ENCODE measurements around the gene USHBP1. TPM values are rescaled to one million over a fixed set of nuclear protein-coding genes. Genes with fewer than 3 reads are reported as not detected.

The USHBP1 gene
- polyA plus RNA-seq, 1 experiment, result not detected

GRCh38 chr19:17303167-17303939 lies 38.8 kb upstream of the USHBP1 start, which contains the start of gene ABHD8:
Gene ABHD8, minus strand, starts transcription at chr19:17303425. Its CDS starts 1,809 bp downstream, at chr19:17301616.
- Histone ChIP-seq H3K9me3 (ENCODE audit: control insufficient read depth, insufficient read depth, low read length) (no peaks in the 10 kb centered on the region; the same call in 1 of the 2 replicates), H3K27ac (ENCODE audit: low read depth, low read length) (peak within 1 kb of the TSS; percentile 47), H3K4me3 (ENCODE audit: low read depth, low read length) (peak within 1 kb of the TSS; percentile 72), H3K27me3 (ENCODE audit: control insufficient read depth, insufficient read depth, low read length) (no peaks in the 10 kb centered on the region)
- TF ChIP-seq CTCF (IDR thresholded peaks at IDR 0.05; ENCODE audit: low read depth, low read length), result peak; percentile 47
- peak; percentile 90 for DNase-seq (ENCODE audit: low read depth, low spot score)
- ChIA-PET CTCF (interaction anchor here (0.9 to 3.6 kb wide), 2 partner anchors 10 to 15 kb away, joined by 3 to 16 read pairs; no protein-coding TSS in a partner anchor), POLR2A (no interaction called here)

GRCh38 chr19:17302391-17303166 lies 38.0 kb upstream of the USHBP1 start:
- DNase-seq (ENCODE audit: low read depth, low spot score), result no peak
- no peaks in the 10 kb centered on the region for H3K27me3 ChIP-seq (ENCODE audit: control insufficient read depth, insufficient read depth, low read length)
- ChIA-PET CTCF (interaction anchor here (0.9 to 3.6 kb wide), 2 partner anchors 9 to 15 kb away, joined by 3 to 16 read pairs; no protein-coding TSS in a partner anchor), POLR2A (no interaction called here)
- no peaks in the 10 kb centered on the region; the same call in 1 of the 2 replicates for H3K9me3 ChIP-seq (ENCODE audit: control insufficient read depth, insufficient read depth, low read length)
- no peak for TF ChIP-seq CTCF (IDR thresholded peaks at IDR 0.05; ENCODE audit: low read depth, low read length)
- H3K4me3 ChIP-seq (ENCODE audit: low read depth, low read length), result peak overlapping the region; percentile 72
- H3K27ac ChIP-seq (ENCODE audit: low read depth, low read length), result peak overlapping the region; percentile 47

- no peaks in the 10 kb centered on the region; the same call in 1 of the 2 replicates for H3K9me3 ChIP-seq (ENCODE audit: control insufficient read depth, insufficient read depth, low read length)
- no peak overlapping the region for H3K4me3 ChIP-seq (ENCODE audit: low read depth, low read length)
- no peak for TF ChIP-seq CTCF (IDR thresholded peaks at IDR 0.05; ENCODE audit: low read depth, low read length)
- H3K27me3 ChIP-seq (ENCODE audit: control insufficient read depth, insufficient read depth, low read length), result no peaks in the 10 kb centered on the region
- ChIA-PET POLR2A (no interaction called here), CTCF (no interaction called here)
- no peak overlapping the region for H3K27ac ChIP-seq (ENCODE audit: low read depth, low read length)
- DNase-seq (ENCODE audit: low read depth, low spot score), result no peak
Measured at GRCh38 chr19:17300992-17301619, 36.6 kb upstream of the USHBP1 start.

- Histone ChIP-seq H3K27ac (ENCODE audit: low read depth, low read length) (no peak overlapping the region), H3K4me3 (ENCODE audit: low read depth, low read length) (no peak overlapping the region), H3K27me3 (ENCODE audit: control insufficient read depth, insufficient read depth, low read length) (no peaks in the 10 kb centered on the region), H3K9me3 (ENCODE audit: control insufficient read depth, insufficient read depth, low read length) (peaks cover 6% of the 10 kb centered on the region)
- ChIA-PET CTCF (interaction anchor here (1.2 kb wide), 1 partner anchor 8 kb away, joined by 3 read pairs; the partner anchor contains the start of gene MRPL34), POLR2A (interaction anchor here (1.2 kb wide), 1 partner anchor 563 kb away, joined by 3 read pairs; the partner anchor contains the start of gene RPL18A)
- no peak for DNase-seq (ENCODE audit: low read depth, low spot score)
- TF ChIP-seq CTCF (IDR thresholded peaks at IDR 0.05; ENCODE audit: low read depth, low read length), result no peak
Measured at GRCh38 chr19:17296976-17297375, 32.4 kb upstream of the USHBP1 start.
